SK-N-SH (cell line): Measurements from ENCODE around the gene OXSR1. TPM values are rescaled to one million over a fixed set of nuclear protein-coding genes. Genes with fewer than 3 reads are reported as not detected.

ENCODE experiments used
- CTCF ChIA-PET: fragments of 300-600, 350-600 bp; formaldehyde crosslinking; extraction: SDS; loops from one replicate; lab custom pipeline; 2021; lab: Yijun Ruan, JAX
- POLR2A ChIA-PET: fragments of 350-600 bp; sonication (Branson Sonifier 250); formaldehyde crosslinking; extraction: SDS; loops from one replicate; lab custom pipeline; 2020; ENCODE audit warnings: antibody characterized with exemption, inconsistent platforms; lab: Yijun Ruan, JAX
- DNase-seq: peaks from one replicate; pipeline ENCODE4 v3.0.0; 2012
- H2AFZ ChIP-seq: fragments of 200-600 bp; sonication (generic); 2 replicates; pipeline ENCODE4 v1.8.1; 2016; ENCODE audit warnings: antibody characterized with exemption, mild to moderate bottlenecking, low read depth
- H3F3A ChIP-seq: fragments of 200-600 bp; sonication (generic); replicated peaks from 2 replicates; pipeline ENCODE3; 2016; ENCODE audit warnings: antibody characterized with exemption, mild to moderate bottlenecking; ENCODE audit not compliant: insufficient read depth
- H3K27ac ChIP-seq, 2 experiments: fragments of 200-500 bp in 1 of 2; fragments of 200-600 bp in 1 of 2; sonication (Bioruptor generic) in 1 of 2; sonication (generic), shearing (Covaris generic) in 1 of 2; 2 replicates each; pipeline versions ENCODE4 v1.5.1 to v1.6.1; 2014 to 2016; ENCODE audit warnings: low read depth in 2 of 2, inconsistent platforms in 1 of 2, low read length in 1 of 2, mild to moderate bottlenecking in 1 of 2, mixed read lengths in 1 of 2
- H3K27me3 ChIP-seq: fragments of 200-600 bp; sonication (generic), shearing (Covaris generic); 2 replicates; pipeline ENCODE4 v1.6.1; 2016; ENCODE audit warnings: mixed run types; ENCODE audit not compliant: insufficient read depth
- H3K36me3 ChIP-seq, 2 experiments: fragments of 200-500 bp in 1 of 2; fragments of 200-600 bp in 1 of 2; sonication (Bioruptor generic) in 1 of 2; sonication (generic) in 1 of 2; replicated peaks in 1 of 2; 2 replicates each; pipeline versions ENCODE3 to v1.5.1; 2014 to 2016; ENCODE audit warnings: low read length in 1 of 2, mild to moderate bottlenecking in 1 of 2; ENCODE audit not compliant: insufficient read depth in 2 of 2, control insufficient read depth in 1 of 2
- H3K4me1 ChIP-seq, 2 experiments: fragments of 200-500 bp in 1 of 2; fragments of 200-600 bp in 1 of 2; sonication (Bioruptor generic) in 1 of 2; sonication (generic), shearing (Covaris generic) in 1 of 2; 2 replicates each; pipeline versions ENCODE4 v1.5.1 to v1.6.1; 2014 to 2016; ENCODE audit warnings: low read depth in 1 of 2, low read length in 1 of 2, mixed run types in 1 of 2; ENCODE audit not compliant: insufficient read depth in 2 of 2, control insufficient read depth in 1 of 2
- H3K4me2 ChIP-seq: fragments of 200-600 bp; sonication (generic), shearing (Covaris generic); 2 replicates; pipeline ENCODE4 v1.6.1; 2017; ENCODE audit warnings: mixed run types
- H3K4me3 ChIP-seq, 2 experiments: fragments of 200-500 bp in 1 of 2; fragments of 200-600 bp in 1 of 2; sonication (Bioruptor generic) in 1 of 2; sonication (generic), shearing (Covaris generic) in 1 of 2; 2 replicates each; pipeline versions ENCODE4 v1.5.1 to v1.8.1; 2014 to 2016; ENCODE audit warnings: low read depth in 2 of 2, inconsistent platforms in 1 of 2, low read length in 1 of 2, mild to moderate bottlenecking in 1 of 2, mixed read lengths in 1 of 2, moderate library complexity in 1 of 2
- H3K79me2 ChIP-seq: fragments of 200-600 bp; sonication (generic); 2 replicates; pipeline ENCODE4 v1.8.1; 2017; ENCODE audit warnings: mild to moderate bottlenecking; ENCODE audit not compliant: insufficient read depth
- H3K9ac ChIP-seq: fragments of 200-600 bp; sonication (generic); 2 replicates; pipeline ENCODE4 v1.6.1; 2017; ENCODE audit warnings: mixed run types
- H3K9me2 ChIP-seq: fragments of 200-600 bp; sonication (generic); 2 replicates; pipeline ENCODE4 v1.6.1; 2017; ENCODE audit warnings: mixed run types
- H3K9me3 ChIP-seq: fragments of 200-600 bp; sonication (generic); 2 replicates; pipeline ENCODE4 v1.6.1; 2017; ENCODE audit warnings: mixed run types, mild to moderate bottlenecking, moderate library complexity
- H4K20me1 ChIP-seq: fragments of 200-600 bp; sonication (generic); 2 replicates; pipeline ENCODE4 v1.6.1; 2017; ENCODE audit warnings: mild to moderate bottlenecking, mixed run types; ENCODE audit not compliant: insufficient read depth
- FOSL2 ChIP-seq: IDR thresholded peaks from 2 replicates; pipeline ENCODE4 v1.4.0; 2012; ENCODE audit warnings: low read depth, mild to moderate bottlenecking, moderate library complexity, borderline replicate concordance
- GATA2 ChIP-seq: sonication (generic); formaldehyde crosslinking; IDR thresholded peaks from 2 replicates; pipeline ENCODE4 v1.5.0; 2020; ENCODE audit warnings: mild to moderate bottlenecking, missing genetic modification reagents
- IRF3 ChIP-seq: fragments of 150-350 bp; IDR thresholded peaks from 2 replicates; pipeline ENCODE4 v1.6.1; 2016; ENCODE audit warnings: mild to moderate bottlenecking, low read depth, low read length
- JUND ChIP-seq: IDR thresholded peaks from 2 replicates; pipeline ENCODE4 v1.4.0; 2012
- MEF2A ChIP-seq: IDR thresholded peaks from 2 replicates; pipeline ENCODE4 v1.4.0; 2012; ENCODE audit warnings: low read depth, borderline replicate concordance
- MXI1 ChIP-seq: IDR thresholded peaks from 2 replicates; pipeline ENCODE4 v1.6.1; 2012; ENCODE audit warnings: mild to moderate bottlenecking, low read depth, low read length, improper control_type of control experiment
- NFIC ChIP-seq: IDR thresholded peaks from 2 replicates; pipeline ENCODE4 v1.4.0; 2012; ENCODE audit warnings: borderline replicate concordance
- NRF1 ChIP-seq: IDR thresholded peaks from 2 replicates; pipeline ENCODE4 v1.6.1; 2012; ENCODE audit warnings: low read depth, mild to moderate bottlenecking, low read length
- POLR2AphosphoS5 ChIP-seq: IDR thresholded peaks from 2 replicates; pipeline ENCODE4 v1.6.1; 2012; ENCODE audit warnings: low read depth, low read length
- RCOR1 ChIP-seq: fragments of 150-350 bp; IDR thresholded peaks from 2 replicates; pipeline ENCODE4 v1.6.1; 2017; ENCODE audit warnings: antibody characterized with exemption, low read length
- REST ChIP-seq: IDR thresholded peaks from 2 replicates; pipeline ENCODE4 v1.6.1; 2012; ENCODE audit warnings: mild to moderate bottlenecking, low read depth, low read length, moderate library complexity
- RFX5 ChIP-seq: IDR thresholded peaks from 2 replicates; pipeline ENCODE4 v1.6.1; 2012; ENCODE audit warnings: mild to moderate bottlenecking, improper control_type of control experiment, low read length
- RXRA ChIP-seq: IDR thresholded peaks from 2 replicates; pipeline ENCODE4 v1.4.0; 2012; ENCODE audit warnings: low read depth, mild to moderate bottlenecking, borderline replicate concordance
- SIN3A ChIP-seq: IDR thresholded peaks from 2 replicates; pipeline ENCODE4 v1.6.1; 2012; ENCODE audit warnings: low read depth, mild to moderate bottlenecking, low read length, moderate library complexity, borderline replicate concordance
- TCF12 ChIP-seq: IDR thresholded peaks from 2 replicates; pipeline ENCODE4 v1.4.0; 2012
- TEAD4 ChIP-seq: IDR thresholded peaks from 2 replicates; pipeline ENCODE4 v1.4.0; 2012; ENCODE audit warnings: mild to moderate bottlenecking, borderline replicate concordance; ENCODE audit not compliant: insufficient read depth
- USF1 ChIP-seq: IDR thresholded peaks from 2 replicates; pipeline ENCODE4 v1.4.0; 2012; ENCODE audit warnings: low read depth, borderline replicate concordance
- USF2 ChIP-seq: fragments of 150-350 bp; IDR thresholded peaks from 2 replicates; pipeline ENCODE4 v1.6.1; 2017; ENCODE audit warnings: antibody characterized with exemption, low read length, low read depth, borderline replicate concordance
- YY1 ChIP-seq: IDR thresholded peaks from 2 replicates; pipeline ENCODE4 v1.4.0; 2012; ENCODE audit warnings: low read depth, mild to moderate bottlenecking
- WGBS: methylation state at CpG from one replicate; pipeline ENCODE4 v1.1.6; 2017; ENCODE audit warnings: low lambda C conversion rate; 5-methylcytosine and 5-hydroxymethylcytosine counted together
- polyA plus RNA-seq, 3 experiments: library from polyadenylated mRNA; depleted of rRNA; stranded (reverse); fragments of >200 nt; gene quantifications; 2 replicates each; pipeline ENCODE4 v1.2.3, GENCODE V29; 2012

The OXSR1 gene
- polyA plus RNA-seq, 1 of the 3 experiments (the other 2 are of a cell fraction), result 22.3 TPM

- TF ChIP-seq SIN3A, result no peak
Observed at GRCh38 chr3:38118421-38119247, 46.7 kb upstream of the OXSR1 start (continued).

GRCh38 chr3:38119248-38119544 lies 46.1 kb upstream of the OXSR1 start:
- H2AFZ ChIP-seq, result no peak overlapping the region
- H3K27ac ChIP-seq, result no peak overlapping the region
- no peak for DNase-seq
- POLR2A ChIA-PET, result interaction anchor here (0.9 to 1.9 kb wide), 2 partner anchors 225 to 227 kb away, joined by 3 to 4 read pairs; partner anchors contain the start of gene XYLB
- H3F3A ChIP-seq, result no peaks in the 10 kb centered on the region
- CTCF ChIA-PET, result interaction anchor here (0.7 to 4.8 kb wide), 10 partner anchors 7 to 532 kb away, joined by 3 to 27 read pairs (median 6); partner anchors contain the start of genes ACAA1 and XYLB
- H3K36me3 ChIP-seq, result peaks cover 0 to 20% of the 10 kb centered on the region in 2 experiments
- H3K4me3 ChIP-seq, result no peak overlapping the region
- no peak overlapping the region for H3K4me2 ChIP-seq
- no peaks in the 10 kb centered on the region for H3K79me2 ChIP-seq
- H4K20me1 ChIP-seq, result no peaks in the 10 kb centered on the region
- H3K9ac ChIP-seq, result no peak overlapping the region
- H3K9me3 ChIP-seq, result no peaks in the 10 kb centered on the region
- H3K4me1 ChIP-seq, result no peaks in the 10 kb centered on the region
- WGBS, result 100% methylated on average over 1 of the region's 1 CpG
- no peaks in the 10 kb centered on the region for H3K9me2 ChIP-seq
- TF ChIP-seq POLR2AphosphoS5, result no peak
- TF ChIP-seq MEF2A, result no peak
- no peak for TF ChIP-seq RFX5
- no peak for TF ChIP-seq RXRA
- no peak for TF ChIP-seq MXI1
- no peak for TF ChIP-seq JUND
- no peak for TF ChIP-seq REST
- TF ChIP-seq NFIC, result no peak
- TF ChIP-seq USF1, result no peak
- no peak for TF ChIP-seq IRF3
- TF ChIP-seq NRF1, result no peak
- TF ChIP-seq YY1, result no peak
- no peak for TF ChIP-seq RCOR1
- TF ChIP-seq USF2, result no peak
- TF ChIP-seq GATA2 (CRISPR knock-in tag), result no peak
- no peak for TF ChIP-seq FOSL2
- no peak for TF ChIP-seq SIN3A
- TF ChIP-seq TEAD4, result no peak
- TF ChIP-seq TCF12, result no peak
- no peaks in the 10 kb centered on the region for H3K27me3 ChIP-seq
